Hepatocyte (in vitro differentiated cells): Measurements from ENCODE around the gene TEC. TPM values are rescaled to one million over a fixed set of nuclear protein-coding genes. Genes with fewer than 3 reads are reported as not detected.

Experiments used
- DNase-seq: peaks from one replicate; pipeline ENCODE4 v3.0.0-alpha.2; 2016; ENCODE audit warnings: low spot score
- H2AFZ ChIP-seq: fragments of 200-600 bp; sonication (generic); 2 replicates; pipeline ENCODE4 v1.6.0; 2016; ENCODE audit warnings: antibody characterized with exemption, mild to moderate bottlenecking
- H3K27ac ChIP-seq: fragments of 200-600 bp; sonication (generic); 2 replicates; pipeline ENCODE4 v1.5.1; 2016; ENCODE audit warnings: mild to moderate bottlenecking
- H3K27me3 ChIP-seq: fragments of 200-600 bp; sonication (generic); 2 replicates; pipeline ENCODE4 v1.6.1; 2016
- H3K36me3 ChIP-seq: fragments of 200-600 bp; sonication (generic); replicated peaks from 2 replicates; pipeline ENCODE4 v1.5.1; 2016; ENCODE audit warnings: low read depth; ENCODE audit not compliant: insufficient read depth
- H3K4me1 ChIP-seq: fragments of 200-600 bp; sonication (generic); 2 replicates; pipeline ENCODE4 v1.5.1; 2016; ENCODE audit warnings: mild to moderate bottlenecking, moderate library complexity; ENCODE audit not compliant: insufficient read depth
- H3K4me2 ChIP-seq: fragments of 200-600 bp; sonication (generic); 2 replicates; pipeline ENCODE4 v1.6.0; 2016
- H3K4me3 ChIP-seq: fragments of 200-600 bp; sonication (generic); 2 replicates; pipeline ENCODE4 v1.5.1; 2016; ENCODE audit warnings: mild to moderate bottlenecking
- H3K79me2 ChIP-seq: fragments of 200-600 bp; sonication (generic); 2 replicates; pipeline ENCODE4 v1.6.0; 2017; ENCODE audit warnings: mild to moderate bottlenecking
- H3K9me2 ChIP-seq: fragments of 200-600 bp; sonication (generic); replicated peaks from 2 replicates; pipeline ENCODE4 v1.6.0; 2017; ENCODE audit warnings: mild to moderate bottlenecking; ENCODE audit not compliant: insufficient read depth
- H3K9me3 ChIP-seq: fragments of 200-600 bp; sonication (generic); 2 replicates; pipeline ENCODE4 v1.5.1; 2016; ENCODE audit warnings: low read depth, mild to moderate bottlenecking
- H4K20me1 ChIP-seq: fragments of 200-600 bp; sonication (generic); 2 replicates; pipeline ENCODE4 v1.6.0; 2016; ENCODE audit warnings: mild to moderate bottlenecking; ENCODE audit not compliant: insufficient read depth, poor library complexity, severe bottlenecking
- CTCF ChIP-seq: fragments of 200-600 bp; sonication (generic); IDR thresholded peaks from 2 replicates; pipeline ENCODE4 v1.5.1; 2016; ENCODE audit warnings: antibody characterized with exemption, mild to moderate bottlenecking; ENCODE audit not compliant: poor library complexity
- EZH2 ChIP-seq: fragments of 200-600 bp; sonication (generic); IDR thresholded peaks from 2 replicates; pipeline ENCODE4 v1.6.1; 2016; ENCODE audit warnings: antibody characterized with exemption, mild to moderate bottlenecking, borderline replicate concordance
- EZH2phosphoT487 ChIP-seq: fragments of 200-600 bp; sonication (generic); IDR thresholded peaks from one replicate; pipeline ENCODE4 v1.6.1; 2018; ENCODE audit warnings: antibody characterized with exemption, mild to moderate bottlenecking, low read depth, moderate library complexity; ENCODE audit not compliant: unreplicated experiment, severe bottlenecking
- WGBS: methylation state at CpG from one replicate; pipeline ENCODE4 v1.1.6; 2016; ENCODE audit warnings: low lambda C conversion rate; ENCODE audit errors: missing lambda C conversion rate; 5-methylcytosine and 5-hydroxymethylcytosine counted together
- polyA plus RNA-seq: library from polyadenylated mRNA; unstranded; fragments of >200 nt; fragmentation: Nextera tagmentation; extraction: Ambion mirVana; gene quantifications from 2 replicates; pipeline ENCODE4 v1.2.1, GENCODE V29; 2016
- total RNA-seq: library from RNA; depleted of rRNA; stranded (reverse); fragments of >200 nt; gene quantifications from 2 replicates; pipeline ENCODE4 v1.2.3, GENCODE V29; 2014

Gene TEC
- total and polyA plus RNA-seq, 2 experiments from 2014 or later: 1.3 to 2.1 TPM

GRCh38 chr4:48138511-48138910 lies 131.1 kb downstream of the TEC start:
- H3K27ac ChIP-seq: no peak overlapping the region

GRCh38 chr4:48137846-48138245 lies 131.8 kb downstream of the TEC start:
- no peaks in the 10 kb centered on the region for H3K9me2 ChIP-seq
- H2AFZ ChIP-seq: no peak overlapping the region
- no peak overlapping the region for H3K27ac ChIP-seq
- no peak for TF ChIP-seq EZH2
- no peak for TF ChIP-seq CTCF
- TF ChIP-seq EZH2phosphoT487: no peak
- no peaks in the 10 kb centered on the region for H3K36me3 ChIP-seq
- no peaks in the 10 kb centered on the region for H4K20me1 ChIP-seq
- H3K4me3 ChIP-seq: no peak overlapping the region
- no peak for DNase-seq
- H3K9me3 ChIP-seq: no peaks in the 10 kb centered on the region
- H3K27me3 ChIP-seq: no peaks in the 10 kb centered on the region
- H3K4me1 ChIP-seq: no peaks in the 10 kb centered on the region
- no peak overlapping the region for H3K4me2 ChIP-seq
- no peaks in the 10 kb centered on the region for H3K79me2 ChIP-seq

More at GRCh38 chr4:48138511-48138910, 131.1 kb downstream of the TEC start:
- Histone ChIP-seq H3K36me3 (no peaks in the 10 kb centered on the region), H3K79me2 (no peaks in the 10 kb centered on the region), H3K4me1 (no peaks in the 10 kb centered on the region), H3K4me3 (no peak overlapping the region), H3K4me2 (no peak overlapping the region), H3K9me3 (no peaks in the 10 kb centered on the region), H3K9me2 (no peaks in the 10 kb centered on the region), H3K27me3 (no peaks in the 10 kb centered on the region), H2AFZ (no peak overlapping the region), H4K20me1 (no peaks in the 10 kb centered on the region)
- WGBS: 98% methylated on average over 7 of the region's 7 CpGs
- TF ChIP-seq EZH2 (no peak), EZH2phosphoT487 (no peak), CTCF (no peak)
- DNase-seq: no peak

GRCh38 chr4:48134081-48134480 lies 135.6 kb downstream of the TEC start, which contains the start of gene TXK:
Gene TXK, minus strand, starts transcription at chr4:48134250. Its CDS starts 80 bp downstream, at chr4:48134170.
- Histone ChIP-seq H3K9me3 (no peaks in the 10 kb centered on the region), H3K4me3 (no peak within 1 kb of the TSS), H3K36me3 (no peaks in the 10 kb centered on the region), H3K27me3 (no peaks in the 10 kb centered on the region), H3K79me2 (no peaks in the 10 kb centered on the region), H4K20me1 (no peaks in the 10 kb centered on the region), H3K4me2 (no peak within 1 kb of the TSS), H3K9me2 (no peaks in the 10 kb centered on the region), H2AFZ (no peak within 1 kb of the TSS), H3K27ac (no peak within 1 kb of the TSS), H3K4me1 (no peaks in the 10 kb centered on the region)
- WGBS: 97% methylated on average over 5 of the region's 5 CpGs
- TF ChIP-seq EZH2phosphoT487 (no peak), EZH2 (no peak), CTCF (no peak)
- no peak for DNase-seq

GRCh38 chr4:48133669-48134068 lies 136.0 kb downstream of the TEC start:
- H2AFZ ChIP-seq: no peak overlapping the region
- no peaks in the 10 kb centered on the region for H3K4me1 ChIP-seq
- H4K20me1 ChIP-seq: no peaks in the 10 kb centered on the region
- no peak overlapping the region for H3K4me2 ChIP-seq
- no peaks in the 10 kb centered on the region for H3K36me3 ChIP-seq
- H3K27me3 ChIP-seq: no peaks in the 10 kb centered on the region
- no peak overlapping the region for H3K27ac ChIP-seq
- no peak for DNase-seq
- no peaks in the 10 kb centered on the region for H3K9me3 ChIP-seq
- H3K79me2 ChIP-seq: no peaks in the 10 kb centered on the region
- H3K9me2 ChIP-seq: no peaks in the 10 kb centered on the region
- TF ChIP-seq EZH2phosphoT487 (no peak), EZH2 (no peak)
- no peak overlapping the region for H3K4me3 ChIP-seq
